Ascending aorta (tissue), 2 donors: ENCODE data around the gene CTNS. TPM values are rescaled to one million over a fixed set of nuclear protein-coding genes. Genes with fewer than 3 reads are reported as not detected.

Experiments
- DNase-seq, 2 donors: peaks; one replicate each; pipeline ENCODE4 v3.0.0-alpha.2; 2019; ENCODE audit warnings: low spot score in 2 of 2
- H3K27ac ChIP-seq, 2 donors: fragments of 200-600 bp; sonication (generic); one replicate each; pipeline ENCODE4 v1.5.1; 2016 to 2017; ENCODE audit warnings: mild to moderate bottlenecking in 1 of 2
- H3K27me3 ChIP-seq: fragments of 200-600 bp; sonication (generic); one replicate; pipeline ENCODE4 v1.5.1; 2017
- H3K36me3 ChIP-seq, 2 donors: fragments of 200-600 bp; sonication (generic); one replicate each; pipeline ENCODE4 v1.5.1; 2016
- H3K4me1 ChIP-seq, 2 donors: fragments of 200-600 bp; sonication (generic); one replicate each; pipeline ENCODE4 v1.5.1; 2016 to 2017; ENCODE audit warnings: mild to moderate bottlenecking in 1 of 2
- H3K4me3 ChIP-seq, 2 donors: fragments of 200-600 bp; sonication (generic); one replicate each; pipeline ENCODE4 v1.5.1; 2016 to 2017; ENCODE audit warnings: mild to moderate bottlenecking in 1 of 2
- H3K9me3 ChIP-seq, 2 donors: fragments of 200-600 bp; sonication (generic); one replicate each; pipeline ENCODE4 v1.5.1; 2016
- intact Hi-C: fragments of 100-400 bp; cut with DNase I; formaldehyde crosslinking; loops from one replicate; pipeline ENCODE4 v1.15.1; 2023
- total RNA-seq: library from RNA; depleted of rRNA; stranded (reverse); fragments of >200 nt; gene quantifications from one replicate; pipeline ENCODE4 v1.1.0, GENCODE V29; 2016
- TF ChIP-seq, protein P1 (sequence below), 3 experiments: fragments of 200-600 bp in 2 of 3; fragments of 450-650 bp in 1 of 3; sonication (generic) in 2 of 3; IDR thresholded peaks; one replicate each; pipeline ENCODE4 v1.5.1; 2016 to 2019; ENCODE audit warnings: antibody characterized with exemption in 3 of 3, mild to moderate bottlenecking in 1 of 3, moderate library complexity in 1 of 3

The CTNS gene
- total RNA-seq, 1 donor from 2014 or later: 16.7 TPM

- no peak overlapping the region for H3K4me3 ChIP-seq
- no peaks in the 10 kb centered on the region for H3K4me1 ChIP-seq
- peaks cover 42 to 72% of the 10 kb centered on the region in 2 donors for H3K36me3 ChIP-seq
- no peak overlapping the region for H3K27ac ChIP-seq
- intact Hi-C loops: no loop called here
- no peak for DNase-seq
- TF ChIP-seq, protein P1, sequence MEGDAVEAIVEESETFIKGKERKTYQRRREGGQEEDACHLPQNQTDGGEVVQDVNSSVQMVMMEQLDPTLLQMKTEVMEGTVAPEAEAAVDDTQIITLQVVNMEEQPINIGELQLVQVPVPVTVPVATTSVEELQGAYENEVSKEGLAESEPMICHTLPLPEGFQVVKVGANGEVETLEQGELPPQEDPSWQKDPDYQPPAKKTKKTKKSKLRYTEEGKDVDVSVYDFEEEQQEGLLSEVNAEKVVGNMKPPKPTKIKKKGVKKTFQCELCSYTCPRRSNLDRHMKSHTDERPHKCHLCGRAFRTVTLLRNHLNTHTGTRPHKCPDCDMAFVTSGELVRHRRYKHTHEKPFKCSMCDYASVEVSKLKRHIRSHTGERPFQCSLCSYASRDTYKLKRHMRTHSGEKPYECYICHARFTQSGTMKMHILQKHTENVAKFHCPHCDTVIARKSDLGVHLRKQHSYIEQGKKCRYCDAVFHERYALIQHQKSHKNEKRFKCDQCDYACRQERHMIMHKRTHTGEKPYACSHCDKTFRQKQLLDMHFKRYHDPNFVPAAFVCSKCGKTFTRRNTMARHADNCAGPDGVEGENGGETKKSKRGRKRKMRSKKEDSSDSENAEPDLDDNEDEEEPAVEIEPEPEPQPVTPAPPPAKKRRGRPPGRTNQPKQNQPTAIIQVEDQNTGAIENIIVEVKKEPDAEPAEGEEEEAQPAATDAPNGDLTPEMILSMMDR (IDR thresholded peaks at IDR 0.05): no peak
- H3K27me3 ChIP-seq: no peaks in the 10 kb centered on the region
- no peaks in the 10 kb centered on the region for H3K9me3 ChIP-seq
These were observed 9.5 kb upstream of the CTNS start for GRCh38 chr17:3626831-3627768.

GRCh38 chr17:3627769-3628167 lies 8.8 kb upstream of the CTNS start:
- no peaks in the 10 kb centered on the region for H3K27me3 ChIP-seq
- H3K9me3 ChIP-seq: no peaks in the 10 kb centered on the region
- DNase-seq: no peak
- H3K4me3 ChIP-seq: no peak overlapping the region
- H3K27ac ChIP-seq: no peak overlapping the region
- H3K36me3 ChIP-seq: peaks cover 37 to 65% of the 10 kb centered on the region in 2 donors
- TF ChIP-seq, protein P1 (IDR thresholded peaks at IDR 0.05): no peak
- intact Hi-C loops: no loop called here
- no peaks in the 10 kb centered on the region for H3K4me1 ChIP-seq

- Histone ChIP-seq H3K9me3 (no peaks in the 10 kb centered on the region), H3K4me1 (peaks cover 5% of the 10 kb centered on the region in 2 donors), H3K4me3 (no peak overlapping the region), H3K27me3 (no peaks in the 10 kb centered on the region), H3K27ac (no peak overlapping the region), H3K36me3 (peaks cover 23 to 38% of the 10 kb centered on the region in 2 donors)
- DNase-seq: no peak
- intact Hi-C loops: loop anchor here (10.0 kb wide), 1 partner anchor 94 kb away; the partner anchor contains the start of gene HASPIN
- TF ChIP-seq, protein P1 (IDR thresholded peaks at IDR 0.05): no peak
These were observed 5.8 kb upstream of the CTNS start for GRCh38 chr17:3630781-3631180.

GRCh38 chr17:3632287-3632686 lies 4.3 kb upstream of the CTNS start:
- Histone ChIP-seq H3K9me3 (no peaks in the 10 kb centered on the region), H3K27me3 (no peaks in the 10 kb centered on the region), H3K36me3 (peaks cover 23 to 28% of the 10 kb centered on the region in 2 donors), H3K4me3 (no peak overlapping the region), H3K27ac (no peak overlapping the region), H3K4me1 (peaks cover 10% of the 10 kb centered on the region in 2 donors)
- intact Hi-C loops: loop anchor here (10.0 kb wide), 1 partner anchor 93 kb away; the partner anchor contains the start of gene HASPIN
- TF ChIP-seq, protein P1 (IDR thresholded peaks at IDR 0.05): no peak
- DNase-seq: no peak

- H3K27me3 ChIP-seq: no peaks in the 10 kb centered on the region
- peak overlapping the region in 1 of 2 donors; percentile 96 for H3K27ac ChIP-seq
- H3K4me1 ChIP-seq: peaks cover 11 to 15% of the 10 kb centered on the region in 2 donors
- TF ChIP-seq, protein P1 (IDR thresholded peaks at IDR 0.05): peak in 1 of 3 experiments; percentile 19
- DNase-seq: no peak
- H3K4me3 ChIP-seq: peak overlapping the region; percentile 84 to 85
- no peaks in the 10 kb centered on the region for H3K9me3 ChIP-seq
- H3K36me3 ChIP-seq: peaks cover 0 to under 1% of the 10 kb centered on the region in 2 donors
- intact Hi-C loops: loop anchor here (1.0 to 10.0 kb wide), 2 partner anchors 33 to 89 kb away; partner anchors contain the start of genes EMC6, HASPIN and TAX1BP3
These were observed 946 bp upstream of the CTNS start for GRCh38 chr17:3635474-3636153.
